ENCODE data around the gene EYS. TPM values are rescaled to one million over a fixed set of nuclear protein-coding genes. Genes with fewer than 3 reads are reported as not detected.

EYS gene
- total and polyA plus RNA-seq, 9 of the 15 experiments (the other 6 are each of a cell fraction or from before 2014, with no cell fraction given): 0.03 to 0.36 (median 0.10) TPM; not detected in 2

GRCh38 chr6:64861039-64861651 is 845.9 kb downstream of the EYS start:
- Histone ChIP-seq H3K27me3 (ENCODE audit: control insufficient read depth in 2 of 2, insufficient read depth in 2 of 2, low read length in 2 of 2) (no peaks in the 10 kb centered on the region), H3K9ac (ENCODE audit: insufficient read depth in 1 of 2, low read depth in 2 of 2, low read length in 2 of 2) (no peak overlapping the region), H4K20me1 (replicated peaks; ENCODE audit: control insufficient read depth, insufficient read depth, low read length) (no peaks in the 10 kb centered on the region), H3K79me2 (ENCODE audit: control insufficient read depth, insufficient read depth, low read length) (no peaks in the 10 kb centered on the region), H3K9me3 (replicated peaks; ENCODE audit: control insufficient read depth, insufficient read depth, low read depth, low read length) (no peaks in the 10 kb centered on the region), H3K4me3 (no peak overlapping the region), H3K9me1 (ENCODE audit: control insufficient read depth, insufficient read depth, low read length) (no peaks in the 10 kb centered on the region), H3K4me2 (ENCODE audit: insufficient read depth, low read length) (no peak overlapping the region), H3K4me1 (replicated peaks in 1 of 2; ENCODE audit: control insufficient read depth in 2 of 2, insufficient read depth in 2 of 2, low read length in 2 of 2) (no peaks in the 10 kb centered on the region), H3K27ac (ENCODE audit: extremely low read depth, low read depth, low read length) (no peak overlapping the region), H3K36me3 (ENCODE audit: control insufficient read depth, insufficient read depth, low read length) (no peaks in the 10 kb centered on the region), H2AFZ (ENCODE audit: low read depth, low read length) (no peak overlapping the region)
- BruUV-seq (replicated peaks): no TSS peak
- in situ Hi-C loops (cut with MboI): no loop called here
- CTCF ChIA-PET (ENCODE audit: low intra/inter-chr PET ratio): no interaction called here
- DNase-seq (ENCODE audit: extremely low read depth in 1 of 4, low spot score in 3 of 4) (no peak), ATAC-seq (no peak), FAIRE-seq (no peak)
- intact Hi-C loops (cut with micrococcal nuclease): no loop called here
- 0% methylated on average over 3 of the region's 6 CpGs for WGBS (ENCODE audit: insufficient coverage, low coverage, missing lambda C conversion rate)
- POLR2A ChIA-PET: no interaction called here
- no peak for TF ChIP-seq ARID4B (CRISPR knock-in tag; IDR thresholded peaks at IDR 0.05)
- no peak for TF ChIP-seq ZBTB8A (IDR thresholded peaks at IDR 0.05; ENCODE audit: partially characterized antibody)
- TF ChIP-seq JUN (IDR thresholded peaks at IDR 0.05; ENCODE audit: borderline replicate concordance, low read depth, low read length): no peak
- TF ChIP-seq JUN (CRISPR knock-in tag; IDR thresholded peaks at IDR 0.05; ENCODE audit: borderline replicate concordance): no peak
- no peak for TF ChIP-seq ZNF785 (CRISPR knock-in tag; IDR thresholded peaks at IDR 0.05)
- no peak for TF ChIP-seq ESRRA (IDR thresholded peaks at IDR 0.05; ENCODE audit: borderline replicate concordance, low read depth)
- no peak for TF ChIP-seq PURB (CRISPR knock-in tag; IDR thresholded peaks at IDR 0.05; ENCODE audit: low read depth)
- no peak for TF ChIP-seq KAT8 (IDR thresholded peaks at IDR 0.05; ENCODE audit: low read depth)
- TF ChIP-seq SPI1 (IDR thresholded peaks at IDR 0.05; ENCODE audit: borderline replicate concordance, low read depth, low read length): no peak
- TF ChIP-seq MBD2 (IDR thresholded peaks at IDR 0.05; ENCODE audit: borderline replicate concordance, low read depth): no peak
- TF ChIP-seq ZFP30 (CRISPR knock-in tag; IDR thresholded peaks at IDR 0.05; ENCODE audit: borderline replicate concordance): no peak
- TF ChIP-seq ZNF518B (CRISPR knock-in tag; IDR thresholded peaks at IDR 0.05): no peak
- TF ChIP-seq, protein P1, sequence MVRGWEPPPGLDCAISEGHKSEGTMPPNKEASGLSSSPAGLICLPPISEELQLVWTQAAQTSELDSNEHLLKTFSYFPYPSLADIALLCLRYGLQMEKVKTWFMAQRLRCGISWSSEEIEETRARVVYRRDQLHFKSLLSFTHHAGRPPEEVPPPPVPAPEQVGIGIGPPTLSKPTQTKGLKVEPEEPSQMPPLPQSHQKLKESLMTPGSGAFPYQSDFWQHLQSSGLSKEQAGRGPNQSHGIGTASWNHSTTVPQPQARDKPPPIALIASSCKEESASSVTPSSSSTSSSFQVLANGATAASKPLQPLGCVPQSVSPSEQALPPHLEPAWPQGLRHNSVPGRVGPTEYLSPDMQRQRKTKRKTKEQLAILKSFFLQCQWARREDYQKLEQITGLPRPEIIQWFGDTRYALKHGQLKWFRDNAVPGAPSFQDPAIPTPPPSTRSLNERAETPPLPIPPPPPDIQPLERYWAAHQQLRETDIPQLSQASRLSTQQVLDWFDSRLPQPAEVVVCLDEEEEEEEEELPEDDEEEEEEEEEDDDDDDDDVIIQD (CRISPR knock-in tag; IDR thresholded peaks at IDR 0.05): no peak
- TF ChIP-seq ZNF408 (CRISPR knock-in tag; IDR thresholded peaks at IDR 0.05; ENCODE audit: low read depth): no peak
